Measurements from ENCODE around the gene ITGA1.

Gene ITGA1

DNA sequence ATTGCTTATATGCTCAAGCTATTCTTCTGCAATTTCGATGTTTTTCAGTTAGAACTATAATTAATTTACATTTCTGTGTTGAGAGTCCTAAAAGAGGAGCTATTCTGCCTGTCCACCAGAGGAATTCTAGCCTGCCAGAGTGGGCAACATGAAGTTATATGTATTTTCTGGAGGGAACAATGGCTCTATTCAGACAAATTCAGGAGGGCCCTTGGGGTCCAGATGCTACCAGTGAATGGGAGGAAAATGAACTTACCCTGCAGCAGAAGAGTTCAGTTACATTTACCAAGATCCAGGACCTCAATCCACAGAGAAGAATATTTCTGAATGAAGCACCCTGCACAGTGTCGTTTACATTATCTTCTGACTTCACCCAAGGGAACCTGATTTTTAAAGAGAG is 80.7 kb downstream of the ITGA1 start:
- H3K4me3 ChIP-seq (ENCODE audit: low read depth, low read length): no peak overlapping the region
- CTCF ChIA-PET: interaction anchor here (1.0 to 1.3 kb wide), 3 partner anchors 12 to 20 kb away, joined by 3 to 4 read pairs (median 3); no protein-coding TSS in a partner anchor
- POLR2A ChIA-PET: no interaction called here
- TF ChIP-seq, protein P1, sequence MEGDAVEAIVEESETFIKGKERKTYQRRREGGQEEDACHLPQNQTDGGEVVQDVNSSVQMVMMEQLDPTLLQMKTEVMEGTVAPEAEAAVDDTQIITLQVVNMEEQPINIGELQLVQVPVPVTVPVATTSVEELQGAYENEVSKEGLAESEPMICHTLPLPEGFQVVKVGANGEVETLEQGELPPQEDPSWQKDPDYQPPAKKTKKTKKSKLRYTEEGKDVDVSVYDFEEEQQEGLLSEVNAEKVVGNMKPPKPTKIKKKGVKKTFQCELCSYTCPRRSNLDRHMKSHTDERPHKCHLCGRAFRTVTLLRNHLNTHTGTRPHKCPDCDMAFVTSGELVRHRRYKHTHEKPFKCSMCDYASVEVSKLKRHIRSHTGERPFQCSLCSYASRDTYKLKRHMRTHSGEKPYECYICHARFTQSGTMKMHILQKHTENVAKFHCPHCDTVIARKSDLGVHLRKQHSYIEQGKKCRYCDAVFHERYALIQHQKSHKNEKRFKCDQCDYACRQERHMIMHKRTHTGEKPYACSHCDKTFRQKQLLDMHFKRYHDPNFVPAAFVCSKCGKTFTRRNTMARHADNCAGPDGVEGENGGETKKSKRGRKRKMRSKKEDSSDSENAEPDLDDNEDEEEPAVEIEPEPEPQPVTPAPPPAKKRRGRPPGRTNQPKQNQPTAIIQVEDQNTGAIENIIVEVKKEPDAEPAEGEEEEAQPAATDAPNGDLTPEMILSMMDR (IDR thresholded peaks at IDR 0.05; ENCODE audit: insufficient read depth, low read length, missing control alignments): no peak
- DNase-seq (ENCODE audit: low read depth, low spot score): no peak

DNA sequence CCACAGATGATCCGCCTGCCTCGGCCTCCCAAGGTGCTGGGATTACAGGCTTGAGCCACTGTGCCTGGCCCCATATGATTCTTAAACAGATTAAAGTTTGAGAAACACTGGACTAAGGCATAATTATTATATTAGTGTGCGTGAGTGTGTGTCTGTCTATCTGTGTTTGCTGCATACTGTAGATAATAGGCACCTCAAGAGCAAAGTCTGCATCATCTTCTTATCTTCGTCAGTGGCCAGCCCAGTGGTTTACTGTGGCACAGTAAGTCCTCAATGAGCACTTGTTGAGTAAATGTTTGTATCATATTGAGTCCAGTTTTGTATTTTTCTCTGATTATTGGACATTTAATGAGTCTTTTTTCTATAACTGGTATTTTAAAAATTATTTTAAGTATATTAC is 81.7 kb downstream of the ITGA1 start:
- ChIA-PET CTCF (no interaction called here), POLR2A (no interaction called here)
- TF ChIP-seq, protein P1 (IDR thresholded peaks at IDR 0.05; ENCODE audit: insufficient read depth, low read length, missing control alignments): no peak
- H3K4me3 ChIP-seq (ENCODE audit: low read depth, low read length): no peak overlapping the region
- no peak for DNase-seq (ENCODE audit: low read depth, low spot score)

DNA sequence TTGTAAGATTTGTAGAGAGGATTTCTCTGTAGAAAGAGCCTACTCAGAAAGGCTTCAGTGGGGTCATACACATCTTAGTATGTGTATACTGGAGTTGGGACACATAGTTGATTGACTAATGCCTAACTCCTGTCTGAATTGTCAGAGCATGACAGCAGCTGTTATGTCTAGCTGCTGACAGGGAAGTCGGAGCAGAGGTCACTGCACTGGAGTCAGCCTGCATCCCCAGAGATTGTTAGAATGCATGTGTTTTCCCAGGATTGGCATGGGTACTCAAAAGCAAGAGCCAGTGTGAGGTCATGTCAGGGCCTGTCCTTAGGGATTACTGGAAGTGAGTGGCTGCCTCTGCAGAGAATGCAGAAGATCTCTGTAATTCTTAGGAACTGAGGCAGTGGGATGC is 82.7 kb downstream of the ITGA1 start:
- POLR2A ChIA-PET: no interaction called here
- CTCF ChIA-PET: no interaction called here
- no peak for DNase-seq (ENCODE audit: low read depth, low spot score)
- TF ChIP-seq, protein P1 (IDR thresholded peaks at IDR 0.05; ENCODE audit: insufficient read depth, low read length, missing control alignments): no peak
- H3K4me3 ChIP-seq (ENCODE audit: low read depth, low read length): no peak overlapping the region

DNA sequence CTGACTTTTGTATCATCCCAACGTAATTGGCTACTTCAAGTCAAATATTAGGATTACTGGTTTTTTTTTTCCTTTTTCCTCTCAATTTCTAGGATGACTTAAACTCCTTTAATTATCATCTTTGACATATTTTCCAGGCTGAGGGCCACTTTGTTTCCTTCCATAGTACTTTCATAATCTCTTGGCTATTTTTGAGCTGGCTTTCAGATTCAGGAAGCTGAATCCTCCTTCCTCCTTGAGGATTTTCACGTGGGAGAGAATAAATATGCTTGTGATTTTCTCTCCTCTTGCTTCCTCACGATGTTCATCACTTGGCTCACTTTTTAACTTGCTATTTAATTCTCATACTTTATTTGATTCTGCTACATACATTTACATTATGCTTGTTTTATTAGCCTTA is 88.1 kb downstream of the ITGA1 start:
- TF ChIP-seq, protein P1 (IDR thresholded peaks at IDR 0.05; ENCODE audit: insufficient read depth, low read length, missing control alignments): no peak
- DNase-seq (ENCODE audit: low read depth, low spot score): no peak
- ChIA-PET POLR2A (interaction anchor here (1.1 kb wide), 1 partner anchor 11 kb away, joined by 3 read pairs; no protein-coding TSS in a partner anchor), CTCF (interaction anchor here (1.7 kb wide), 1 partner anchor 13 kb away, joined by 4 read pairs; no protein-coding TSS in a partner anchor)
- no peak overlapping the region for H3K4me3 ChIP-seq (ENCODE audit: low read depth, low read length)

GRCh38 chr5:52876456-52876855 is 88.7 kb downstream of the ITGA1 start:
- TF ChIP-seq, protein P1 (IDR thresholded peaks at IDR 0.05; ENCODE audit: insufficient read depth, low read length, missing control alignments): no peak
- ChIA-PET POLR2A (interaction anchor here (1.1 kb wide), 1 partner anchor 11 kb away, joined by 3 read pairs; no protein-coding TSS in a partner anchor), CTCF (interaction anchor here (1.1 to 1.7 kb wide), 2 partner anchors 12 to 39 kb away, joined by 3 to 4 read pairs; no protein-coding TSS in a partner anchor)
- no peak for DNase-seq (ENCODE audit: low read depth, low spot score)
- H3K4me3 ChIP-seq (ENCODE audit: low read depth, low read length): no peak overlapping the region

DNA sequence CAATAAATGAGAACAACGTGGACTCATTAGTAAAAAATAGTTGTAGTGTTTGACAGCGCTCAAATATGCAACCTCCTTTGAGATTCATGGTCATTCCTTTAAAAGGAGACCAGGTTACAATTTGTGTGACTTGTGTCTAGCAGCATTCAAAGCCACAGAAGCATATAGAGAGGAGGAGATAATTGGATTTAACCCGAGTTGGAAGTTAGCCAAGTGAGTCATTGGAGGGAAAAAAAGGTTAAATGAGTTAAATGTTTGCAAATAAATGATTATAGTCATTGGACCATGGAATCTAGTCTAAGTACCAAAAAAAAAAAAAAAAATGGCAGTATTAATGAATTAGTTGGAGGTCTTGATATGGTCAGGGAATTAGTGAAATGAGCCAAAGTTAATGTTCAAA is 90.9 kb downstream of the ITGA1 start:
- no peak for DNase-seq (ENCODE audit: low read depth, low spot score)
- TF ChIP-seq, protein P1 (IDR thresholded peaks at IDR 0.05; ENCODE audit: insufficient read depth, low read length, missing control alignments): no peak
- CTCF ChIA-PET: no interaction called here
- POLR2A ChIA-PET: no interaction called here
- no peak overlapping the region for H3K4me3 ChIP-seq (ENCODE audit: low read depth, low read length)
